Prostate gland (tissue), 2 donors: ENCODE data around the gene PDE9A.

Source experiments
- POLR2A ChIP-seq: fragments of 450-650 bp; IDR thresholded peaks from one replicate; pipeline ENCODE4 v1.6.1; 2016; ENCODE audit warnings: antibody characterized with exemption, mild to moderate bottlenecking
- TF ChIP-seq, protein P1 (sequence below), 4 experiments: fragments of 200-600 bp in 2 of 4; fragments of 450-650 bp in 2 of 4; sonication (generic) in 2 of 4; IDR thresholded peaks; 1 replicate in 3 of 4; 2 replicates in 1 of 4; pipeline ENCODE4 v1.5.1; 2016 to 2019; ENCODE audit warnings: antibody characterized with exemption in 4 of 4, mild to moderate bottlenecking in 2 of 4, moderate library complexity in 2 of 4

DNA sequence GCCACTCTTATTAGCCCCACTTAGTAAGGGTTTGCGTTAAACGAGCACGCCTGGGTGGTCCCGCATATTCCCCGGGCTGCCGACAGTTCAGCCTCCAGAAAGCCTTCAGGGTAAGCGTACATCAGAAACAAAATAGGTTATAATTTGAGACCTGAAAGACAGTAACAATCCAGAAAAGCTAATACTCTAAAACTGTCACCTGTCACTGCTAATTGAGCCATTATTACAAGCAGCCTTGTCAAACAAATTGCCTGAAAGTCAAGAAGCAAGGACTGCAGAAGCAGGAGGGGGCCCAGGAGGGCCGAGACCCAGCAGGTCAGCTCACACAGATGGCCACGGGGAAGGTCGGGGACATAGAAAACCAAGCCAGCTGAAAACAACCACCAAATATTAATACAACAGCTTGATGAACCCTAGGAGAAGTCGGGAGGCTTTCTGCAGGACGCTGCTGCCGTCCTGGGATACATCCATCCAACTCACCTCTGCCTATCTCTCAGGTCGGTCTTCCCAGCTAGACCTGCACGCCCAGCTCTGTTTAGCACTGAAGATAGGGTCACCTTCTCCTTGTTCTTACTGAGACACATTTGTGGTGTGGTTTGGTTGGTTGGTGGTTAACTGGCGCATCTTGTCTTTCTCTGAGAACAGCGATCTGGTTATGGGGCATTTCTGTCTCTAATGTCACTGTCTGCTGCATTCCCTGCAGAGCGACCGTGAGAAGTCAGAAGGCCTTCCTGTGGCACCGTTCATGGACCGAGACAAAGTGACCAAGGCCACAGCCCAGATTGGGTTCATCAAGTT lies 115.1 kb downstream of the PDE9A start:
- TF ChIP-seq, protein P1, sequence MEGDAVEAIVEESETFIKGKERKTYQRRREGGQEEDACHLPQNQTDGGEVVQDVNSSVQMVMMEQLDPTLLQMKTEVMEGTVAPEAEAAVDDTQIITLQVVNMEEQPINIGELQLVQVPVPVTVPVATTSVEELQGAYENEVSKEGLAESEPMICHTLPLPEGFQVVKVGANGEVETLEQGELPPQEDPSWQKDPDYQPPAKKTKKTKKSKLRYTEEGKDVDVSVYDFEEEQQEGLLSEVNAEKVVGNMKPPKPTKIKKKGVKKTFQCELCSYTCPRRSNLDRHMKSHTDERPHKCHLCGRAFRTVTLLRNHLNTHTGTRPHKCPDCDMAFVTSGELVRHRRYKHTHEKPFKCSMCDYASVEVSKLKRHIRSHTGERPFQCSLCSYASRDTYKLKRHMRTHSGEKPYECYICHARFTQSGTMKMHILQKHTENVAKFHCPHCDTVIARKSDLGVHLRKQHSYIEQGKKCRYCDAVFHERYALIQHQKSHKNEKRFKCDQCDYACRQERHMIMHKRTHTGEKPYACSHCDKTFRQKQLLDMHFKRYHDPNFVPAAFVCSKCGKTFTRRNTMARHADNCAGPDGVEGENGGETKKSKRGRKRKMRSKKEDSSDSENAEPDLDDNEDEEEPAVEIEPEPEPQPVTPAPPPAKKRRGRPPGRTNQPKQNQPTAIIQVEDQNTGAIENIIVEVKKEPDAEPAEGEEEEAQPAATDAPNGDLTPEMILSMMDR (IDR thresholded peaks at IDR 0.05): no peak
- no peak for TF ChIP-seq POLR2A
